Measurements from ENCODE around the gene GTF3C1. TPM values are rescaled to one million over a fixed set of nuclear protein-coding genes. Genes with fewer than 3 reads are reported as not detected.

GTF3C1 gene
- total RNA-seq, 2 donors from 2014 or later = 164 to 233 TPM

DNA sequence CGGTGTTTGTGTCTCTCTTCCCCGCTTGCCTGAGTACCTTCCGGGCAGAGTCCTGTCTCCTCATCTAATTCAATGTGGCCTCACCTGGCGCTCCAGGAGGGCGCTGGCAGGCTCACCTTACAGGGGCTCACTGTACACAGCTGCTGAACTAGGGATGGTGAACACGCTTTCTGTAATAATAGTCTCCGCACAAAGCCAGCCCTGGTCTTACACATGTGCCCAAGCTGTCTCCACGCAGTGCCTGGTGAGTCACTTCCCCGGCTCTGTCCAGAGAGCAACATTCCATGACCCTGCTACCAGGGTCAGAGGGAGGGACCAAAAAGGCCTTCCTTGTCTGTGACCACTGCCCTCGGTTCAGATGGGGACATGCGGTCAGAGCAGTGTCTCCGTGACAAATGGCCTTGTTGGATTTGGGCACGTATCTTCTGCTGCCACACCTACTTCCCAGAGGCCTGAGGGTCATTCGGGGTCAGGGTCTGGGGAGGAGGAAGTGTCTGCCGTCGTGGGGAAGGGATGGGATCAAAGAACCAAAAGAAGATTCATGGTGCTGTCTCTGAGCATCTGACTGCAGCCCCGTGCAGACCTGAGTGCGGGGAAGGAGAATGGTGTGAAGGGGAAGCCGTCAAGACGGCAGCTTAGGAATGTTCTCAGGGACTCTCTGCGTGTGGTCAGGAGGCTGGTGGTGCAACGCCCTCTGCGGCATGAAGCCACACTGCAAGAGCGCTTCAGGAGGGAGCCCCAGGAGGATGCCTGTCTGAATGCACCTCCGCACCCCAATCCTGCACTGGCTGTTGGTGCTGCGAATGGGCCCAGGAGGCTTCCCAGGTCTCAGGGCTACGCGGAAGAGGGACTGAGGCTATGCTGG is 78.9 kb downstream of the GTF3C1 start:
- Histone ChIP-seq H3K36me3 (peaks cover 30 to 46% of the 10 kb centered on the region in 2 donors), H3K27me3 (replicated peaks; ENCODE audit: insufficient read depth) (no peaks in the 10 kb centered on the region), H3K27ac (no peak overlapping the region), H3K9me3 (no peaks in the 10 kb centered on the region), H3K4me1 (replicated peaks) (no peaks in the 10 kb centered on the region), H3K4me3 (no peak overlapping the region)
- intact Hi-C loops (cut with DNase I) = no loop called here
- WGBS = 78% methylated on average over 28 of the region's 28 CpGs
- TF ChIP-seq, protein P1, sequence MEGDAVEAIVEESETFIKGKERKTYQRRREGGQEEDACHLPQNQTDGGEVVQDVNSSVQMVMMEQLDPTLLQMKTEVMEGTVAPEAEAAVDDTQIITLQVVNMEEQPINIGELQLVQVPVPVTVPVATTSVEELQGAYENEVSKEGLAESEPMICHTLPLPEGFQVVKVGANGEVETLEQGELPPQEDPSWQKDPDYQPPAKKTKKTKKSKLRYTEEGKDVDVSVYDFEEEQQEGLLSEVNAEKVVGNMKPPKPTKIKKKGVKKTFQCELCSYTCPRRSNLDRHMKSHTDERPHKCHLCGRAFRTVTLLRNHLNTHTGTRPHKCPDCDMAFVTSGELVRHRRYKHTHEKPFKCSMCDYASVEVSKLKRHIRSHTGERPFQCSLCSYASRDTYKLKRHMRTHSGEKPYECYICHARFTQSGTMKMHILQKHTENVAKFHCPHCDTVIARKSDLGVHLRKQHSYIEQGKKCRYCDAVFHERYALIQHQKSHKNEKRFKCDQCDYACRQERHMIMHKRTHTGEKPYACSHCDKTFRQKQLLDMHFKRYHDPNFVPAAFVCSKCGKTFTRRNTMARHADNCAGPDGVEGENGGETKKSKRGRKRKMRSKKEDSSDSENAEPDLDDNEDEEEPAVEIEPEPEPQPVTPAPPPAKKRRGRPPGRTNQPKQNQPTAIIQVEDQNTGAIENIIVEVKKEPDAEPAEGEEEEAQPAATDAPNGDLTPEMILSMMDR (IDR thresholded peaks at IDR 0.05) = no peak
- TF ChIP-seq POLR2A (IDR thresholded peaks at IDR 0.05) (no peak), POLR2AphosphoS5 (IDR thresholded peaks at IDR 0.05) (no peak)
- no peak for DNase-seq (ENCODE audit: low spot score)

DNA sequence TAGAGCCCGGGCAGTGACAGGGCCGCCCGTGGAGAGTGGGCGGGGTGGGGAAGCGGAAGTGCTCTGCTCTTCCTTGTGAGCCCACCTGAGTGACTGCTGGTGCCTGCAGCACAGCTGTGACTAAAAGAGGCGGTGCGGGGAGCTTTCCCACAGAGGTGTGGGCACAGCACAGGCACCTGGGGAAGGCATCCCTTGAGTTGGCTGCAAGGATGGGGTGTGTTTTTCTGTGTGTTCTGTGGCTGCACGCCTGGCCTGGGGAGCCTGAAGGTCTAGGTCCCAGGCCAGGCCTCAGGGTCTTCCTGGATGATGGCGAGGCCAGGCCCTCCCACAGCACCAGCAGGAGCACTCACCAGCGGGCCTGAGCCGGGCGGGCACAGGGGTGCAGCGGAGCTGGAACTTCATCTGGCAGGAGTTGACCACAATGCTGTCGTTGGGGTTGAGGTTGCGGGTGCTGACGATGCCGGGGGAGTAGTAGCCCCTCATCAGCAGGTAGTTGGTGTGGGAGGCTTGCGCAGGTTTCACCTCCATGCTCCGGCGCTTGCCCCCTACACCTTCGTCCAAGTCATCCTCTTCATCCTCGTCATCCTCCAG is 80.7 kb downstream of the GTF3C1 start:
- H3K4me3 ChIP-seq = no peak overlapping the region
- TF ChIP-seq POLR2A (IDR thresholded peaks at IDR 0.05) (no peak), POLR2AphosphoS5 (IDR thresholded peaks at IDR 0.05) (no peak)
- TF ChIP-seq, protein P1 (IDR thresholded peaks at IDR 0.05) = no peak
- WGBS = 97% methylated on average over 19 of the region's 22 CpGs
- peaks cover 41 to 58% of the 10 kb centered on the region in 2 donors for H3K36me3 ChIP-seq
- no peaks in the 10 kb centered on the region for H3K27me3 ChIP-seq (replicated peaks; ENCODE audit: insufficient read depth)
- no peak overlapping the region for H3K27ac ChIP-seq
- intact Hi-C loops (cut with DNase I) = no loop called here
- no peaks in the 10 kb centered on the region for H3K9me3 ChIP-seq
- DNase-seq (ENCODE audit: low spot score) = no peak
- H3K4me1 ChIP-seq (replicated peaks) = no peaks in the 10 kb centered on the region

DNA sequence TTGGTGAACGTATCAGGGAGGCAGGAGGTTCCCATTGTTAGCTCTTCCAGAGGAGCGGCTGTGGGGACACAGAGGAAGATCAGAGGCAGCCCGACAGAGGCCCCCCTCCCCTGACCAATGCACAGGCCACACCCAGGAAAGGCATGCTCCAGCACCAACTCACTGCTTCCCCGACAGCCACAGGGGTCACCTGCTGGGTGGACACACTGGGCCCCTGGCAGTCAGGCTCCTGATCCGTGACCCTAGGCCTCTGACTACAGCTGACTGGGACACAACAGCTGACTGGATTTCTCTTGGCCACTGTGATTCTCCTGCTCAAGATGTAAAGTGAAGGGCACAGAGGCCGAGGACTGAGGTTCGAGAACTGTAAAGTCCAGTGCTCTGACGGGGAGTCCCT is 84.2 kb downstream of the GTF3C1 start:
- no peak for DNase-seq (ENCODE audit: low spot score)
- peaks cover 32 to 41% of the 10 kb centered on the region in 2 donors for H3K36me3 ChIP-seq
- intact Hi-C loops (cut with DNase I) = no loop called here

DNA sequence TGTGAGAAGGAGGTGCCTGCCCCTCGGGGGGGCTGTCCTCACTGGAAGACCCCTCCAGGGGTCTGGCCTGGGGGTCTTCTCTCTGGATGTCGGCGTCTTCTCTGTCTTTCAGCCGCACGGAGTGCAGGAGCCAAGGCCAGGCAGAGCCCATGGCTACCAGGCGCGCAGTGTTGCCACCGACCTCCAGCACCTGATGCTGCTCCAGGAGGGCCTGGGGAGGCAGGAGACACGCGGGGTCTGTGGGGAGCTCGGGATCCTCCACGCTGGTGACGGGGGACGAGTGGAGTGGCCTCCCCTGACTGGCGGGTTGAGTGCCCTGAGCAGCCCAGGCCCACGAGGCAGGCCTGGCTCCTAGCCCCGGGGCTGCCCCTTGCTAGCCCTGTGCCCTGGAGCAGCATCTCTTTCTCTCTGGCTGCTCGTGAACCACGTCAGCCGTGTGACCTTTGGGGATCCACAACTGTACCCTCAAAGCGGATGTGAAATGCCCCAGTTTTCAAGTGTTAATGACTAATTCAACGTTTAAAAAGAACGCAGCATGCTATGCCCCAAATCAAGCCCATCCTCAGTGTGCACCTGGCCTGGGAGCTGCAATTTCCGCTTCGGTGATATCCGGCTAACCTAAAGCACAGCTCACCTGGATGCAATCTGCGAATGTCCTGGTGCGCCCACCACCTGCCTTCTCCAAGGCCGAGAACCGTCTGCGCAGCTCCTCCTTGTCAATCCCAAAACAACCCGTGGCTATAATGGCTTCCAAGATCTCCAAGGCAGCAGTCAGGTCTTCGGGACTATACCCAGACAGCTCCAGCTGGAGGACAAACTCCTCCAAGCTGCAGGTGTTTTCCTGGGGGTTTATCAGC is 84.9 kb downstream of the GTF3C1 start:
- H3K27ac ChIP-seq = no peak overlapping the region
- intact Hi-C loops (cut with DNase I) = no loop called here
- WGBS = 89% methylated on average over 27 of the region's 33 CpGs
- no peak overlapping the region for H3K4me3 ChIP-seq
- H3K4me1 ChIP-seq (replicated peaks) = no peaks in the 10 kb centered on the region
- peaks cover 26 to 35% of the 10 kb centered on the region in 2 donors for H3K36me3 ChIP-seq
- no peak for TF ChIP-seq POLR2AphosphoS5 (IDR thresholded peaks at IDR 0.05)
- TF ChIP-seq POLR2A (IDR thresholded peaks at IDR 0.05) = no peak
- TF ChIP-seq, protein P1 (IDR thresholded peaks at IDR 0.05) = no peak
- H3K9me3 ChIP-seq = no peaks in the 10 kb centered on the region
- DNase-seq (ENCODE audit: low spot score) = no peak
- no peaks in the 10 kb centered on the region for H3K27me3 ChIP-seq (replicated peaks; ENCODE audit: insufficient read depth)

More for the DNA sequence above, 84.2 kb downstream of the GTF3C1 start:
- H3K4me1 ChIP-seq (replicated peaks) = no peaks in the 10 kb centered on the region
- no peak for TF ChIP-seq POLR2AphosphoS5 (IDR thresholded peaks at IDR 0.05)
- TF ChIP-seq, protein P1 (IDR thresholded peaks at IDR 0.05) = no peak
- TF ChIP-seq POLR2A (IDR thresholded peaks at IDR 0.05) = no peak
- 66% methylated on average over 8 of the region's 8 CpGs for whole genome bisulfite sequencing
- no peak overlapping the region for H3K27ac ChIP-seq
- no peaks in the 10 kb centered on the region for H3K9me3 ChIP-seq
- no peaks in the 10 kb centered on the region for H3K27me3 ChIP-seq (replicated peaks; ENCODE audit: insufficient read depth)
- no peak overlapping the region for H3K4me3 ChIP-seq
